Neural cell (in vitro differentiated cells): ENCODE data around the gene TCHH. TPM values are rescaled to one million over a fixed set of nuclear protein-coding genes. Genes with fewer than 3 reads are reported as not detected.

ENCODE experiments used
- H2AFZ ChIP-seq: fragments of 200-600, 300-800 bp; sonication (generic), shearing (Covaris generic); 2 replicates; pipeline ENCODE4 v1.6.0; 2014; ENCODE audit warnings: low read depth, mild to moderate bottlenecking, antibody characterized with exemption, low read length, moderate library complexity
- H3F3A ChIP-seq: fragments of 200-600 bp; shearing (Covaris generic); 2 replicates; pipeline ENCODE4 v1.6.1; 2016; ENCODE audit warnings: mild to moderate bottlenecking, moderate library complexity, mixed read lengths, antibody characterized with exemption, low read length; ENCODE audit not compliant: insufficient read depth, poor library complexity, severe bottlenecking
- H3K27ac ChIP-seq: fragments of 200-600, 300-800 bp; sonication (generic), shearing (Covaris generic); 2 replicates; pipeline ENCODE4 v1.5.1; 2014; ENCODE audit warnings: mild to moderate bottlenecking, low read length, moderate library complexity
- H3K27me3 ChIP-seq: fragments of 300-800, 200-600 bp; sonication (generic), shearing (Covaris generic); 2 replicates; pipeline ENCODE4 v1.6.0; 2014; ENCODE audit warnings: mild to moderate bottlenecking, low read depth, low read length, moderate library complexity; ENCODE audit not compliant: insufficient read depth
- H3K36me3 ChIP-seq: fragments of 300-800, 200-600 bp; sonication (generic), shearing (Covaris generic); 2 replicates; pipeline ENCODE4 v1.5.1; 2014; ENCODE audit warnings: mild to moderate bottlenecking, antibody characterized with exemption, low read length, moderate library complexity; ENCODE audit not compliant: insufficient read depth
- H3K4me2 ChIP-seq: fragments of 300-800, 200-600 bp; sonication (generic), shearing (Covaris generic); 2 replicates; pipeline ENCODE4 v1.6.0; 2014; ENCODE audit warnings: mild to moderate bottlenecking, low read length
- H3K4me3 ChIP-seq: fragments of 300-800, 200-600 bp; sonication (generic), shearing (Covaris generic); 2 replicates; pipeline ENCODE4 v1.5.1; 2014; ENCODE audit warnings: mild to moderate bottlenecking, low read length, moderate library complexity
- H3K79me2 ChIP-seq: fragments of 200-600 bp; shearing (Covaris generic); replicated peaks from 2 replicates; pipeline ENCODE4 v1.6.0; 2014; ENCODE audit warnings: mild to moderate bottlenecking, low read length, moderate library complexity; ENCODE audit not compliant: insufficient read depth
- H3K9ac ChIP-seq: fragments of 300-800, 200-600 bp; sonication (generic), shearing (Covaris generic); 2 replicates; pipeline ENCODE4 v1.6.1; 2016; ENCODE audit warnings: mild to moderate bottlenecking, low read length, mixed read lengths
- H3K9me2 ChIP-seq: fragments of 200-600 bp; shearing (Covaris generic); 2 replicates; pipeline ENCODE4 v1.6.1; 2016; ENCODE audit warnings: mild to moderate bottlenecking, low read length, mixed read lengths; ENCODE audit not compliant: insufficient read depth
- H3K9me3 ChIP-seq: fragments of 200-600, 300-800 bp; sonication (generic), shearing (Covaris generic); 2 replicates; pipeline ENCODE4 v1.6.1; 2016; ENCODE audit warnings: mild to moderate bottlenecking, mixed run types, low read length, moderate library complexity, mixed read lengths
- H4K20me1 ChIP-seq: fragments of 200-600 bp; shearing (Covaris generic); 2 replicates; pipeline ENCODE4 v1.6.1; 2016; ENCODE audit warnings: mild to moderate bottlenecking, mixed run types; ENCODE audit not compliant: insufficient read depth
- CTCF ChIP-seq: fragments of 450-650 bp; IDR thresholded peaks from 2 replicates; pipeline ENCODE4 v1.5.1; 2014; ENCODE audit warnings: antibody characterized with exemption, mild to moderate bottlenecking, moderate library complexity; ENCODE audit not compliant: poor library complexity, severe bottlenecking
- EP300 ChIP-seq: fragments of 450-650 bp; conservative IDR thresholded peaks from 2 replicates; pipeline ENCODE4 v1.6.1; 2014; ENCODE audit warnings: antibody characterized with exemption, mild to moderate bottlenecking, moderate library complexity; ENCODE audit not compliant: poor library complexity, severe bottlenecking
- EZH2 ChIP-seq: fragments of 200-600, 300-800 bp; shearing (Covaris generic), sonication (generic); IDR thresholded peaks from 2 replicates; pipeline ENCODE4 v1.6.1; 2014; ENCODE audit warnings: antibody characterized with exemption, low read length, borderline replicate concordance, mild to moderate bottlenecking; ENCODE audit not compliant: insufficient read depth, poor library complexity, severe bottlenecking
- MXI1 ChIP-seq: fragments of 450-650 bp; conservative IDR thresholded peaks from 2 replicates; pipeline ENCODE4 v1.6.1; 2014; ENCODE audit warnings: antibody characterized with exemption, mild to moderate bottlenecking; ENCODE audit not compliant: poor library complexity, severe bottlenecking
- POLR2AphosphoS5 ChIP-seq: IDR thresholded peaks from 2 replicates; pipeline ENCODE4 v1.6.1; 2012
- RAD21 ChIP-seq: fragments of 450-650 bp; conservative IDR thresholded peaks from 2 replicates; pipeline ENCODE4 v1.6.1; 2014; ENCODE audit warnings: antibody characterized with exemption, mild to moderate bottlenecking, moderate library complexity
- SMC3 ChIP-seq: fragments of 450-650 bp; conservative IDR thresholded peaks from 2 replicates; pipeline ENCODE4 v1.6.1; 2014; ENCODE audit warnings: antibody characterized with exemption, mild to moderate bottlenecking, moderate library complexity; ENCODE audit not compliant: poor library complexity
- TAF1 ChIP-seq: IDR thresholded peaks from 2 replicates; pipeline ENCODE4 v1.6.1; 2012; ENCODE audit warnings: low read depth
- polyA plus RNA-seq: library from polyadenylated mRNA; depleted of rRNA; stranded (reverse); fragments of >200 nt; gene quantifications from 2 replicates; pipeline ENCODE4 v1.2.3, GENCODE V29; 2014
- TF ChIP-seq, protein P1 (sequence below): IDR thresholded peaks from 2 replicates; pipeline ENCODE4 v1.6.1; 2012; ENCODE audit warnings: borderline replicate concordance

TCHH gene
- polyA plus RNA-seq, 1 donor from 2014 or later: 0.14 TPM

- Histone ChIP-seq H3F3A (no peaks in the 10 kb centered on the region), H3K4me3 (no peak within 1 kb of the TSS), H3K27me3 (no peaks in the 10 kb centered on the region), H3K9me2 (no peaks in the 10 kb centered on the region), H3K79me2 (no peaks in the 10 kb centered on the region), H3K27ac (no peak within 1 kb of the TSS), H3K9me3 (peaks cover 4% of the 10 kb centered on the region), H4K20me1 (no peaks in the 10 kb centered on the region), H3K9ac (no peak within 1 kb of the TSS), H2AFZ (no peak within 1 kb of the TSS), H3K4me2 (no peak within 1 kb of the TSS), H3K36me3 (no peaks in the 10 kb centered on the region)
- TF ChIP-seq CTCF (no peak), POLR2AphosphoS5 (no peak), SMC3 (no peak), TAF1 (no peak), MXI1 (no peak), EZH2 (no peak), RAD21 (no peak), EP300 (no peak)
- TF ChIP-seq, protein P1, sequence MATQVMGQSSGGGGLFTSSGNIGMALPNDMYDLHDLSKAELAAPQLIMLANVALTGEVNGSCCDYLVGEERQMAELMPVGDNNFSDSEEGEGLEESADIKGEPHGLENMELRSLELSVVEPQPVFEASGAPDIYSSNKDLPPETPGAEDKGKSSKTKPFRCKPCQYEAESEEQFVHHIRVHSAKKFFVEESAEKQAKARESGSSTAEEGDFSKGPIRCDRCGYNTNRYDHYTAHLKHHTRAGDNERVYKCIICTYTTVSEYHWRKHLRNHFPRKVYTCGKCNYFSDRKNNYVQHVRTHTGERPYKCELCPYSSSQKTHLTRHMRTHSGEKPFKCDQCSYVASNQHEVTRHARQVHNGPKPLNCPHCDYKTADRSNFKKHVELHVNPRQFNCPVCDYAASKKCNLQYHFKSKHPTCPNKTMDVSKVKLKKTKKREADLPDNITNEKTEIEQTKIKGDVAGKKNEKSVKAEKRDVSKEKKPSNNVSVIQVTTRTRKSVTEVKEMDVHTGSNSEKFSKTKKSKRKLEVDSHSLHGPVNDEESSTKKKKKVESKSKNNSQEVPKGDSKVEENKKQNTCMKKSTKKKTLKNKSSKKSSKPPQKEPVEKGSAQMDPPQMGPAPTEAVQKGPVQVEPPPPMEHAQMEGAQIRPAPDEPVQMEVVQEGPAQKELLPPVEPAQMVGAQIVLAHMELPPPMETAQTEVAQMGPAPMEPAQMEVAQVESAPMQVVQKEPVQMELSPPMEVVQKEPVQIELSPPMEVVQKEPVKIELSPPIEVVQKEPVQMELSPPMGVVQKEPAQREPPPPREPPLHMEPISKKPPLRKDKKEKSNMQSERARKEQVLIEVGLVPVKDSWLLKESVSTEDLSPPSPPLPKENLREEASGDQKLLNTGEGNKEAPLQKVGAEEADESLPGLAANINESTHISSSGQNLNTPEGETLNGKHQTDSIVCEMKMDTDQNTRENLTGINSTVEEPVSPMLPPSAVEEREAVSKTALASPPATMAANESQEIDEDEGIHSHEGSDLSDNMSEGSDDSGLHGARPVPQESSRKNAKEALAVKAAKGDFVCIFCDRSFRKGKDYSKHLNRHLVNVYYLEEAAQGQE: no peak
Observed at GRCh38 chr1:152159144-152159543, 43.9 kb upstream of the TCHH start, which contains the start of gene RPTN. RPTN (minus strand) TSS chr1:152159228; CDS start chr1:152157889, 1,339 bp downstream.

DNA sequence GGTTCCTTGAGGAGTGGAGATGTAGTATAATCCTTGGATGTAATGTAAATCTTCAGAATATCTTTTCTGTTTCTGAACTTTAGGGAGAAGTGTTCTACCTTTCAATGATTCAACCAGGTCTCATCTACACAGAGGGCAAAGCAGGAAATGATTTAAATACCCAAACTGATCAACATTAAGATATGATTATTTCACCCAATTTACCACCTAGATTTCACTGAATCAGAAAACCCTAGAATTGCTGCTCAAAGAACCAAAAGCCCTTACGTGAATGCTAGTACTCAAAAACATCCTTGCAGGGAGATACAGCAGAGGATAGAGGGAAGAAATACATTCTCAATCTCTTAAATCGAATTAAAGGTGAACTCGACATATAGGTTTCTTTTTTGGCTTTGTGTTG, 38.8 kb upstream of the TCHH start:
- H3K79me2 ChIP-seq: no peaks in the 10 kb centered on the region

More for the DNA sequence above, 38.8 kb upstream of the TCHH start:
- TF ChIP-seq, protein P1: no peak
- TF ChIP-seq EP300 (no peak), RAD21 (no peak), SMC3 (no peak), POLR2AphosphoS5 (no peak), MXI1 (no peak), CTCF (no peak), TAF1 (no peak), EZH2 (no peak)
- H2AFZ ChIP-seq: no peak overlapping the region
- H3K9me3 ChIP-seq: peaks cover 4% of the 10 kb centered on the region
- no peaks in the 10 kb centered on the region for H3K36me3 ChIP-seq
- no peaks in the 10 kb centered on the region for H3F3A ChIP-seq
- no peaks in the 10 kb centered on the region for H3K27me3 ChIP-seq
- no peaks in the 10 kb centered on the region for H4K20me1 ChIP-seq
- no peak overlapping the region for H3K4me3 ChIP-seq
- H3K9me2 ChIP-seq: no peaks in the 10 kb centered on the region
- H3K9ac ChIP-seq: no peak overlapping the region
- no peak overlapping the region for H3K27ac ChIP-seq
- no peak overlapping the region for H3K4me2 ChIP-seq
